ENCODE results near the gene CCDC27.

Gene CCDC27

DNA sequence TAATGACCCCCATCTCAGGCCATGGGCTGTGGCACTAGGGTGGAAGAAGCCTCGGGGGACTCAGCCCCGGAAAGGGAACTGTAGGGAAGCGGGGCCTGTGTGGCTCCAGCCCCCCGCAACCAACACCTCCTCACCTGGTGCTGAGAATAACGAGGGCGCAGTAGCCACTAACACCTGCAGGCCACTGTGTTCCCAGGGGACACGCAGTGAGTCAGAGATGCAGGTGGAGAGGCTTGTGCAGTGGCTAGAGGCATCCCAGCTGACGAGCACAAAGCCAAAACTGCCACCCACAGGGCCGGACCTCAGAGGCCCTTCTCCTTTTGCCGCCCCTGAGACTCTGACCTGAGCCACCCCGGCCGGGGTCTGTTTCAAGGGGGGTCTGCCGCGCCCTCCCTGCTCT, 33.5 kb upstream of the CCDC27 start:
- no peak for DNase-seq (ENCODE audit: low spot score)

DNA sequence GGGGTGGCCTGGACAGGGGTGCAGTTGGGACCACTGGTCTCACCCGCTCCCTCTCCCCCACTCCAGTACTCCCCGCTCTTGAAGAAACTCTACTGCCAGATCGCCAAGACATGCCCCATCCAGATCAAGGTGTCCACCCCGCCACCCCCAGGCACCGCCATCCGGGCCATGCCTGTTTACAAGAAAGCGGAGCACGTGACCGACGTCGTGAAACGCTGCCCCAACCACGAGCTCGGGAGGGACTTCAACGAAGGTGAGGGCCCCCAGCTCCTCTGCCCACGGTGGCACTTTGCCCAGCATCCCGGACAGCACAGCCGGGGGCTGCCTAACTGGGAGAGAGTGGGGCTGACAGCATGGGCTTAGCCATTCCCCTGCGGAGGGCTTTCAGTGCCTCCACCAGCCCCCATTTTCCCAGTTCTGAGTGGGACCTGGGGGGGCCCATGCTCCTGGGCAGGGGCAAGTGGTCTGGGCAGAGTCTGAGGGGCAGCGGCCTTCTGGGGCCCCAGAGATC, 30.2 kb upstream of the CCDC27 start:
- DNase-seq (ENCODE audit: low spot score) = no peak

DNA sequence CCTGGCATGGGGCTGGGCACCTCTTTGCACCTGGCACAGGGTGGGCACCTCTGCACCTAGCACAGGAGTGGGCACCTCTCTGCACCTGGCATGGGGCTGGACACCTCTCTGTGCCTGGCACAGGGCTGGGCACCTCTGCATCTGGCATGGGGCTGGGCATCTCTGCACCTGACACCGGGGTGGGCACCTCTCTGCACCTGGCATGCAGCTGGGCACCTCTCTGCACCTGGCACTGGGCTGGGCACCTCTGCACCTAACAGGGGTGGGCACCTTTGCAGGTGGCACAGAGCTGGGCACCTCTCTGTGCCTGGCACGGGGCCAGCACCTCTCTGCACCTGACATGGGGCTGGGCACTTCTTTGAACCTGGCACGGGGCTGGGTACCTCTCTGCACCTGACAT, 29.4 kb upstream of the CCDC27 start:
- DNase-seq (ENCODE audit: low spot score) = no peak

GRCh38 chr1:3724416-3725030, 27.7 kb upstream of the CCDC27 start:
- peak; percentile 65 for DNase-seq (ENCODE audit: low spot score)

DNA sequence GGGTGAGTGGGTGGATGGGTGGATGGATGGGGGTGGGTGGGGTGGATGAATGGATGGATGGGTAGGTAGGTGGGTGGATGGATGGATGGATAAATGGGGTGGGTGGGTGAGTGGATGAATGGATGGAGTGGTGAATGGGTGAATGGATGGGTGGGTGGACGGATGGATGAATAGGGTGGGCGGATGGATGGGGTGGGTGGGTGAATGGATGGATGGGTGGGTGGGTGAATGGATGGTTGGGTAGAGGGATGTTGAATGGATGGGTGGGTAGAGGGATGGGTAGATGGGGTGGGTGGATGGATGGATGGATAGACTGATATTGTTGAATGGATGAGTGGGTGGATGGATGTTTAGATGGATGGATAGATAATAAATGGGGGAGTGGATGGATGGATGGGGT, 26.9 kb upstream of the CCDC27 start:
- no peak for DNase-seq (ENCODE audit: low spot score)

DNA sequence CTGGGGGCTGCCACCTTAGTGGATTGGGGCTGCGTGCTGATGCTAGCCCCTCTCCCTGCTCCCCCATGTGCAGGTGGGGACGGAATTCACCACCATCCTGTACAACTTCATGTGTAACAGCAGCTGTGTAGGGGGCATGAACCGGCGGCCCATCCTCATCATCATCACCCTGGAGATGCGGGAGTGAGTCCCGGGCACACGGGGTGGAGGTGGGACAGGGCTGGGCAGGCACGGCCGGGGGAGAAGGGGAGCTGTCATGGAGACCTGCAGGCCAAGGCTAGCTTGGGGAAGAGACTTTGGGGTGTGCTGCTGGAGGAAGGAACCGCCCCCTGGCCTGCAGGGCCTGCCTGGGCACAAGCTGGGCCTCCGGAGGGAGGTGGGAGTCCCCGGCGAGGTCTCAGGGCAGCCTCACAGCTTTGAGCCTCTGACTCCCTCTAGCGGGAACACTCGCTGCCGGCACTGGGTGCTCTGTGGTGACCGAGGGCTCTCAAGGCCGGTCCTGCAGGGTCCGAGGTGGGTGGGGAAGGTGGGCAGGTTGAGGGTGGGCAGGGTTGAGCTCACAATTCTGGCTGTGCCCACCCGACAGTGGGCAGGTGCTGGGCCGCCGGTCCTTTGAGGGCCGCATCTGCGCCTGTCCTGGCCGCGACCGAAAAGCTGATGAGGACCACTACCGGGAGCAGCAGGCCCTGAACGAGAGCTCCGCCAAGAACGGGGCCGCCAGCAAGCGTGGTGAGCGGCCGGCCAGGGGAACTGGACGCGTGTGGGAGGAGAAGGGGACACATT, 25.0 kb upstream of the CCDC27 start:
- no peak for DNase-seq (ENCODE audit: low spot score)

DNA sequence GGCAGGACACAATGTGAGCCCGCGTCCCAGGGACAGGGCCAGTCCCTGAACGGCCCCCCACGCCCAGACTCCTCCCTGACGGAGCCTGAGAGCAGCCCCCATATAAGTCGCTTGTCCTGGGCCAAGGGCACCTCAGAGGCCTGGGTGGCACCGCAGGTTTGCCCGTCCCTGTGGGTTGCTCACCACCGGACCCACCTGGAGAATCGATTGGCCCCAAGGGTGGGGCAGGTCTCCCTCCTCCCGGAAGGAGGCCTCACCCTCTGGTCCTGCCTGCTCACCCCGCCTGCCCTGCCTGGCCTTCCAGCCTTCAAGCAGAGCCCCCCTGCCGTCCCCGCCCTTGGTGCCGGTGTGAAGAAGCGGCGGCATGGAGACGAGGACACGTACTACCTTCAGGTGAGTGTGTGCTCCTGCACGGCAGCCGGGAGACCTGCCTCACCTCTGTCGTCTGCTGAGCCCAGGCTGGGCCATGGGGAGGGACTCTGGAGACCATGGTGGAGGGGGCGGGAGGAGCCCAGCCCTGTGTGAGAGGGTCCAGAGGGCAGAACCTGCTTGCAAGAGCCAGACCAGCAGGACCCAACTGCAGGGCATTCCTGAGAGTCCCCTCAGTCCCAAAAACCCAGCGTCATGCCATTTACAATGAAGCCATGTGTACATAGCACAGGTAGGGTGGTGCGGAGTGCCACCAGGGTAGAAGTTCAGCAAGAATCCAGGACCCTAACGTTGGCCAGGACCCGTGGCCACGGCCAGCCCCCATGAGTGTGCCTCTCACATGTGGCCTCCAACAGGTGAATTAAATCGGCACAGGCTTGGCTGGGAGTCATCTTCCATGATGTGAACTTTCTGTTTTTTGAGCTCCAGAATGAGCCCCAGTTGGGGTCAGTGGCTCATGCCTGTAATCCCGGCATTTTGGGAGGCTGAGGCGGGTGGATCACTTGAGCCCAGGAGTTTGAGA, 24.1 kb upstream of the CCDC27 start:
- DNase-seq (ENCODE audit: low spot score) = no peak

GRCh38 chr1:3729594-3730542, 22.4 kb upstream of the CCDC27 start:
- DNase-seq (ENCODE audit: low spot score) = no peak

DNA sequence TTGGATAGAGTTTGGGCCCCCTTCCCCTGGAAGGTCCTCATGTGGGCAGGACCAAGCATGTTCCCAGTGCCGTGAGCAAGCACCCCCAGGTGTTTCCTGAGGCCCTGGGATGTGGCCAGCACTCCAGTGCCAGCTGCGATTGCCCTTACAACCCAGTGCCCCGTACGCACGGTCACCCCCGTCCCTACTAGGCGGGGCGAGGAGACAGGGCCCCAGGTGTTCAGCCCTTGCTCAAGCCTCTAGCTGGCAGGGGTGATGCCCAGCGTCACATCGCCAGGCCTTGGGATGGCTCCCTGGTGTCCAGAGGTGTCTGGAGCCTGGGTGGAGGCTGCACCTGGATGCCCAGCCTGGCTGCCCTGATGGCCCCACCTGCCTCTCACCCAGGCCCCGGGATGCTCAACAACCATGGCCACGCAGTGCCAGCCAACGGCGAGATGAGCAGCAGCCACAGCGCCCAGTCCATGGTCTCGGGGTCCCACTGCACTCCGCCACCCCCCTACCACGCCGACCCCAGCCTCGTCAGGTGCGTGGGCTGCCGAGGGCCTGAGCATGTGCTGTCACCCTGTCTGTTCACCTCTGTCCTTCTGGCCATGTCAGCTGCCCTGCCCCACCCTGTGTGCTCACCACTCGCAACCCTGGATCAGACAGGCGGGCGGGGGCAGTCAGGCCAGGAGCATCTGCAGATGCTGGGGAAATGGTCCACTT, 21.6 kb upstream of the CCDC27 start:
- no peak for DNase-seq (ENCODE audit: low spot score)

DNA sequence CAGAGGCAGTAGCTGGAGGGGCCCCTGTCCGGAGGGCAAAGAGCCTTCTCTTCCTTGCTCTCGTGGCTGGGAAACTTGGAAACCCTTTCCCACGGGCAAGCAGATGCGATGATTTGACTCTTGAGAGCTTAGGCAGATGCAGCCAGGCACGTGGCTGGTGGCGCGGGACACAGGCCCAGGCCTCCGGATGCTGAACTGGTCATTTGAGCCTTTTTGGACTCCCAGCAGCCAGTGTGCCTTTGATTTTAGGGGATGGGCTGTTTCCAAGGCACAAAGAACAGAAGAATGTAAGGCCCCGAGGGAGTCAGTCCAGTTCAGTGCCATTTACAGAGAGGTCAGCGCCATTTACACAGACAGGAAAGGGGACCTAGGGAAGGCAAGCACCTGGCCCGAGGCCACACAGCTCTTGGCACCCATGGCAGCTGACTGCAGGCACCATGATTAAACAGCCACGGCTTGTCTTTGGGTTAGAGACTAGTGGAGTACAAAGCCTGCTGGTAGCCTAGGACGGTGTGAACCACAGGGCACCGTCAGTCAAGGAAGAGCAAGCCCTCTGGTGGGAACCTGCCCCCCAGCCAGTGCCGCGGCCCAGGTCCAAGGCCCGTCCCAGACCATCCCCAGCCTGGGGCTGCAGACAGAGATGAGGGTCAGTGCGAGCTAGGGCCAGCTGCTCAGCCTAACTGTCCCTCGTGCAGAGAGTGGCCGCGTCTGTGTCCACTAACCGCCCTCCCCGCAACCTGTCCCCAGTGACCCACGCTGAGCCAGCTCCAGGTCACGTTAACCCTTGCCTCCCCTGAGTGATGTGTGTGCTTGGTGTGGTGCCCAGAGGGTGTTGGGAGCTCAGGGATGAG, 20.4 kb upstream of the CCDC27 start:
- peak; percentile 55 for DNase-seq (ENCODE audit: low spot score)

DNA sequence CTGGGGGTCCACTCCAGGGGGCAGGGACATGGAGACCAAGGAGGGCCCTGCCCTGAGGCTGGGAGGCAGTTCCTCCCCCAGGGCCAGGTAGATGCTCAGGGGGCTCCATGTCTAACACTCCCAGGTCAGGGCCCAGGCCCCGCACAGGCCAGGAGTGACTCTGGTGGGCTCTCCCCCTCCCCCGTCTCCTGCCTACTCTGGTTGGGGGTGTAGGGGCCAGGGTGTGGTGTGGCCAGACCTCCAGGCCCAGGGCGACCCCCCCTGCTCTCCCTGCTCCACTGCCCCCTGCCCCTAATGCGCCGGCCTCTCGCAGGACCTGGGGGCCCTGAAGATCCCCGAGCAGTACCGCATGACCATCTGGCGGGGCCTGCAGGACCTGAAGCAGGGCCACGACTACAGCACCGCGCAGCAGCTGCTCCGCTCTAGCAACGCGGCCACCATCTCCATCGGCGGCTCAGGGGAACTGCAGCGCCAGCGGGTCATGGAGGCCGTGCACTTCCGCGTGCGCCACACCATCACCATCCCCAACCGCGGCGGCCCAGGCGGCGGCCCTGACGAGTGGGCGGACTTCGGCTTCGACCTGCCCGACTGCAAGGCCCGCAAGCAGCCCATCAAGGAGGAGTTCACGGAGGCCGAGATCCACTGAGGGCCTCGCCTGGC, 19.7 kb upstream of the CCDC27 start:
- no peak for DNase-seq (ENCODE audit: low spot score)

DNA sequence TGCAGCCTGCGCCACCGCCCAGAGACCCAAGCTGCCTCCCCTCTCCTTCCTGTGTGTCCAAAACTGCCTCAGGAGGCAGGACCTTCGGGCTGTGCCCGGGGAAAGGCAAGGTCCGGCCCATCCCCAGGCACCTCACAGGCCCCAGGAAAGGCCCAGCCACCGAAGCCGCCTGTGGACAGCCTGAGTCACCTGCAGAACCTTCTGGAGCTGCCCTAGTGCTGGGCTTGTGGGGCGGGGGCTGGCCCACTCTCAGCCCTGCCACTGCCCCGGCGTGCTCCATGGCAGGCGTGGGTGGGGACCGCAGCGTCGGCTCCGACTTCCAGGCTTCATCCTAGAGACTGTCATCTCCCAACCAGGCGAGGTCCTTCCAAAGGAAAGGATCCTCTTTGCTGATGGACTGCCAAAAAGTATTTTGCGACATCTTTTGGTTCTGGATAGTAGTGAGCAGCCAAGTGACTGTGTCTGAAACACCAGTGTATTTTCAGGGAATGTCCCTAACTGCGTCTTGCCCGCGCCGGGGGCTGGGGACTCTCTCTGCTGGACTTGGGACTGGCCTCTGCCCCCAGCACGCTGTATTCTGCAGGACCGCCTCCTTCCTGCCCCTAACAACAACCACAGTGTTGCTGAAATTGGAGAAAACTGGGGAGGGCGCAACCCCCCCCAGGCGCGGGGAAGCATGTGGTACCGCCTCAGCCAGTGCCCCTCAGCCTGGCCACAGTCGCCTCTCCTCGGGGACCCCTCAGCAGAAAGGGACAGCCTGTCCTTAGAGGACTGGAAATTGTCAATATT, 19.0 kb upstream of the CCDC27 start:
- DNase-seq (ENCODE audit: low spot score) = no peak

DNA sequence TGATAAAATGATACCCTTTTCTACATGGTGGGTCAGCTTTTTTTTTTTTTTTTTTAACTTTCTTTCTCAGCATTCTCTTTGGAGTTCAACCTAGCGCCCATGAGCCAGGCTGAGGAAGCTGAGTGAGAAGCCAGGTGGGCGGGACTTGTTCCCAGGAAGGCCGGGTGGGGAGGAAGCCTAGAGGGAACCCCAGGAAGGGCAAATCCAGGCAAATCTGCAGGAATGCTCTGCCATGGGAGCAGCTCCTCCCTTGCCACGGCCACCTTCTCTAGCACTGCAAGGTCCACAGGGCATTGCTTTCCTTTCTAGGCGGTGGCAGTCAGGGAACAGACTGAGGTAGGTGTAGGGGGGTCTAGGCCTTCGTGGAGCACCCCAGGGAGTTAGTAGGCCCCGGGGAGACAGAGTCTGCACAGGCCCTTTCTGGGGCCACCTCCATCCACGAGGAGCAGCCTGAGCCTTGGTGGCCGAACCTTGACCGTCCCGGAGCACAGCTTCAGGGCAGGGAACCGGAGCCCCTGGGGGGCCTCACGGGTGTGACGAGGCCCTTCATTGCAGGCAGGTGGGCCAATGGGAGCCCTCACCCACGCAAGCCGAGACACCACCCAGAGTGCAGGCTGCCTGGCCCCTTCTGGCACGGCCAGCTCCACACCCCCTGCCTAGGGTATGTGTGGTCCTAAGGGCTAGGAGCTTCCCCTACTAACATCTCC, 18.2 kb upstream of the CCDC27 start:
- DNase-seq (ENCODE audit: low spot score) = no peak

DNA sequence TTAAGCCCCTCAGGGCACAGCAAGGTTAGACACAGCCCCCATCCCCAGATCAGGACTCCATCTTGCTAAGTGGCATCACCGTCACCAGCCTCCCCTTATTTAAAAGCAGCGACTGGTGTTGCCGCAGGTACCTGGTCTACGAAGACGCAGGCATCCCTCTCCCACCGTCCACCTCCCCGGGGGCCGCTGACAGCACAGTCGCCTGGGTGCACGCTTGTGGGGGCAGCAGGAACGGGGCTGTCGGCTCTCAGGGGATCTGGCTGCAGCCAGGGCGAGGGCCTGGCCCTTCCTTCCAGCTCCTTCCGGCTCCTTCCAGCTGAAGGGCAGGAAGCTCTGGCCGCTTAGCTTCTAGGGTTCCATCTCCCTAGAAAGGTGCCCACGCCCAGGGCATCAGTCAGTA, 17.6 kb upstream of the CCDC27 start:
- DNase-seq (ENCODE audit: low spot score) = no peak

DNA sequence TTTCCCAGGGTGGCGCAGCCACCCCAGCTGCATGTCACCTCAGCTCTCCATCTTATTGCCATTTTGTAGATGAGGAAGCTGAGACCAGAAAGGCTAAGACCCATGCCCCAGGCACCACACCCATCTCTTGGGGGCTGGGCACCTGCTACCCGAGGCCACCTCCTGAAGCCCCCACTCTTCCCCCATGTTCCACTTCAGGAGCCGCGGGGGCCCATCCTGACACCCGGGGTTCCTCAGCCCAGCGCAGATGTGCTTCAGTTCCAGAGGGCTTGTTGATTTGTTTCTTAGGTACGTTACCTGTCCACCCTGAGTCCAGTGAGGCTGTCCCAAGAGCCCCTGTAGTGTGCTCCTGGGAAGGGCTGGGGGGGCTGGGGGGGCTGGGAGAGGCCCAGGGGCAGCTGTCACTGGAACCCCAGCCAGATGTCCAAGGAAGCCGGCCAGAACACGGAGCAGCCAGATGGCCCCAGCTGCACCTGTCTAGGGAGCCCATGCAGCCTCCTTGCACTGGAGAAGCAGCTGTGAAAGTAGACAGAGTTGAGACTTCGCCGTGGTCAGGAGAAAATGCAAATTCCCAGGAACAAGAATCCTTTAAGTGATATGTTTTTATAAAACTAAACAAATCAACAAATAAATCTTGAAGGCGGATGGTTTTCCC, 17.1 kb upstream of the CCDC27 start:
- DNase-seq (ENCODE audit: low spot score) = no peak

- DNase-seq (ENCODE audit: low spot score) = no peak
Observed at GRCh38 chr1:3735688-3736087, 16.6 kb upstream of the CCDC27 start.

GRCh38 chr1:3736131-3736561, 16.1 kb upstream of the CCDC27 start:
- DNase-seq (ENCODE audit: low spot score) = no peak

Measured in putamen (tissue), 1 donor.